Measurements from ENCODE around the gene CD300LB. TPM values are rescaled to one million over a fixed set of nuclear protein-coding genes. Genes with fewer than 3 reads are reported as not detected.
A peak's percentile ranks its signal among the peaks of the same experiment; 100 is the strongest.
"Not testable (repeated sequence)": the region's sequence is repeated elsewhere in the genome, so short reads cannot be mapped to it uniquely, and the experiment has no call there.

CD300LB gene
- total RNA-seq, 2 donors from 2014 or later, result not detected

- WGBS, 2 donors, result 22 to 43% methylated on average over 8 to 9 of the region's 9 CpGs
- H3K27ac ChIP-seq, result no peak overlapping the region
- intact Hi-C loops (cut with DNase I), result no loop called here
- H3K4me1 ChIP-seq, result no peaks in the 10 kb centered on the region
- DNase-seq (peak in 3 of 4 donors; percentile 18 to 40 (median 26)), ATAC-seq (no peak)
- TF ChIP-seq POLR2A (IDR thresholded peaks at IDR 0.05) (no peak), CTCF (IDR thresholded peaks at IDR 0.05) (peak in 4 of 7 experiments; percentile 21 to 33 (median 31))
- no peak overlapping the region for H3K4me3 ChIP-seq
- H3K9me3 ChIP-seq, result no peaks in the 10 kb centered on the region
- H3K27me3 ChIP-seq, result no peaks in the 10 kb centered on the region
- no peaks in the 10 kb centered on the region for H3K36me3 ChIP-seq (replicated peaks in 1 of 2; ENCODE audit: insufficient read depth in 1 of 2, low read depth in 2 of 2)
Observed at GRCh38 chr17:74566132-74566753, 35.0 kb upstream of the CD300LB start.

GRCh38 chr17:74565126-74565525 is 33.9 kb upstream of the CD300LB start:
- WGBS, 2 donors, result 40 to 55% methylated on average over 5 of the region's 5 CpGs
- Histone ChIP-seq H3K27ac (no peak overlapping the region), H3K9me3 (no peaks in the 10 kb centered on the region), H3K4me3 (no peak overlapping the region), H3K4me1 (no peaks in the 10 kb centered on the region), H3K27me3 (no peaks in the 10 kb centered on the region), H3K36me3 (replicated peaks in 1 of 2; ENCODE audit: insufficient read depth in 1 of 2, low read depth in 2 of 2) (no peaks in the 10 kb centered on the region)
- DNase-seq (no peak), ATAC-seq (no peak)
- intact Hi-C loops (cut with DNase I), result no loop called here
- no peak for TF ChIP-seq CTCF (IDR thresholded peaks at IDR 0.05)
- TF ChIP-seq POLR2A (IDR thresholded peaks at IDR 0.05), result no peak

GRCh38 chr17:74563358-74563757 is 32.1 kb upstream of the CD300LB start:
- H3K36me3 ChIP-seq (replicated peaks in 1 of 2; ENCODE audit: insufficient read depth in 1 of 2, low read depth in 2 of 2), result no peaks in the 10 kb centered on the region
- intact Hi-C loops (cut with DNase I), result no loop called here
- no peaks in the 10 kb centered on the region for H3K9me3 ChIP-seq
- 84 to 85% methylated on average over 1 of the region's 1 CpG for WGBS, 2 donors
- H3K27me3 ChIP-seq, result no peaks in the 10 kb centered on the region
- no peak for DNase-seq
- no peak overlapping the region for H3K27ac ChIP-seq
- H3K4me1 ChIP-seq, result no peaks in the 10 kb centered on the region
- TF ChIP-seq CTCF (IDR thresholded peaks at IDR 0.05) (no peak), POLR2A (IDR thresholded peaks at IDR 0.05) (no peak)
- no peak for ATAC-seq
- no peak overlapping the region for H3K4me3 ChIP-seq

- Histone ChIP-seq H3K4me1 (no peaks in the 10 kb centered on the region), H3K9me3 (no peaks in the 10 kb centered on the region), H3K27ac (no peak overlapping the region), H3K36me3 (replicated peaks in 1 of 2; ENCODE audit: insufficient read depth in 1 of 2, low read depth in 2 of 2) (no peaks in the 10 kb centered on the region), H3K4me3 (no peak overlapping the region), H3K27me3 (no peaks in the 10 kb centered on the region)
- DNase-seq (no peak), ATAC-seq (no peak)
- 51 to 54% methylated on average over 3 of the region's 3 CpGs for WGBS, 2 donors
- intact Hi-C loops (cut with DNase I), result no loop called here
- TF ChIP-seq CTCF (IDR thresholded peaks at IDR 0.05), result no peak
- no peak for TF ChIP-seq POLR2A (IDR thresholded peaks at IDR 0.05)
Observed at GRCh38 chr17:74561586-74561985, 30.3 kb upstream of the CD300LB start.

- no peak for ATAC-seq
Observed at GRCh38 chr17:74558882-74559519, 27.7 kb upstream of the CD300LB start.

GRCh38 chr17:74558402-74558801 is 27.1 kb upstream of the CD300LB start:
- intact Hi-C loops (cut with DNase I); ATAC-seq; H3K27me3 ChIP-seq; H3K9me3 ChIP-seq; H3K4me1 ChIP-seq; H3K27ac ChIP-seq; H3K4me3 ChIP-seq; H3K36me3 ChIP-seq (replicated peaks in 1 of 2; ENCODE audit: insufficient read depth in 1 of 2, low read depth in 2 of 2); DNase-seq: not testable (repeated sequence)
- 74 to 83% methylated on average over 4 of the region's 4 CpGs for WGBS, 2 donors

More at GRCh38 chr17:74558882-74559519, 27.7 kb upstream of the CD300LB start:
- Histone ChIP-seq H3K27me3 (no peaks in the 10 kb centered on the region), H3K4me3 (no peak overlapping the region), H3K4me1 (no peaks in the 10 kb centered on the region), H3K36me3 (replicated peaks in 1 of 2; ENCODE audit: insufficient read depth in 1 of 2, low read depth in 2 of 2) (no peaks in the 10 kb centered on the region), H3K9me3 (no peaks in the 10 kb centered on the region), H3K27ac (no peak overlapping the region)
- TF ChIP-seq CTCF (IDR thresholded peaks at IDR 0.05) (no peak), POLR2A (IDR thresholded peaks at IDR 0.05) (no peak)
- intact Hi-C loops (cut with DNase I), result no loop called here
- no peak for DNase-seq
- WGBS, 2 donors, result 52 to 54% methylated on average over 6 of the region's 6 CpGs

Measured in body of pancreas (tissue), 4 donors.